GM18519 (cell line): Measurements from ENCODE around the gene FIGN.

Experiments
- ATAC-seq: cut with Tn5 transposase; IDR thresholded peaks from one replicate; pipeline ENCODE4 v1.9.1; 2021; ENCODE audit warnings: mild to moderate bottlenecking, moderate library complexity; ENCODE audit not compliant: unreplicated experiment, low FRiP score

The FIGN gene

GRCh38 chr2:163713534-163714311 lies 22.1 kb downstream of the FIGN start:
- no peak for ATAC-seq

- ATAC-seq: no peak
Measured at GRCh38 chr2:163711699-163712098, 24.1 kb downstream of the FIGN start.

DNA sequence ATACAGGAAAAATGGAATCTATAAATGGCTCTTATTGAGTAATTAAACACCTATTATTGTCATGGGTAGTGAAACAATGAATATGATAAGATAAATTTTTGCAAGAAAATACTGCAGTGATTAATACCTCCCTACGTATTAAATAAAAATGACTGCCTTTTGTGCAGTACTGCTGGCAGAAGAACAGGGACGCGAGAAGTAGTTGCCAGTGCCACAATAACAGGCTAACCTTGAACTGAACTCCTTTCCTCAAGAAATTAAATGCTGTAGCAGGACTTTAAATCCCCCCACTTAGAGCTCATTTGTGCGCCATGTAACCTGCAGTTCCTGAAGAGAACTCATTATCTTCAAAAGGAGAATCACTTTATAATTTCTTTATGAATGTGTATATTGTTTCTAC lies 24.6 kb downstream of the FIGN start:
- no peak for ATAC-seq

GRCh38 chr2:163709270-163709669 lies 26.5 kb downstream of the FIGN start:
- no peak for ATAC-seq

- ATAC-seq: no peak
Measured at GRCh38 chr2:163708265-163708664, 27.5 kb downstream of the FIGN start.

DNA sequence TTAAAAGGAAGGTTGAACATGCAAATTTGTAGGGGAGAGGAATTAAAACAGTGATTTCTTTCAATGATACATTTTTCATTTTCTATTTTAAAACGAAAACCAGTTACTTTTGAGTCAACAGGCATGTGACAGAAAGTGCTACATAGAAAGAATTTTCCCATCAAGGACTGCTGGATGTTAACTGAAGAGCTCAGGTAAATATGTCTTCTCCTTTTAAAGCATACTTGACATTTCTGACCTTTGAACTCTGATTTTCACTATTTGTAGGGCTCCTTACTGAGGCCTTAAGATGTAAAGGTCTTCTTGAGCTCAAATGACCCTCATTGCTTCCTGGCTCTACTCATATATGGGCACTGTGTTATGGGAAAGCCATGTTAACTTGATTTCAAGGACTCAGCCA lies 32.4 kb downstream of the FIGN start:
- peak; percentile 59 for ATAC-seq

DNA sequence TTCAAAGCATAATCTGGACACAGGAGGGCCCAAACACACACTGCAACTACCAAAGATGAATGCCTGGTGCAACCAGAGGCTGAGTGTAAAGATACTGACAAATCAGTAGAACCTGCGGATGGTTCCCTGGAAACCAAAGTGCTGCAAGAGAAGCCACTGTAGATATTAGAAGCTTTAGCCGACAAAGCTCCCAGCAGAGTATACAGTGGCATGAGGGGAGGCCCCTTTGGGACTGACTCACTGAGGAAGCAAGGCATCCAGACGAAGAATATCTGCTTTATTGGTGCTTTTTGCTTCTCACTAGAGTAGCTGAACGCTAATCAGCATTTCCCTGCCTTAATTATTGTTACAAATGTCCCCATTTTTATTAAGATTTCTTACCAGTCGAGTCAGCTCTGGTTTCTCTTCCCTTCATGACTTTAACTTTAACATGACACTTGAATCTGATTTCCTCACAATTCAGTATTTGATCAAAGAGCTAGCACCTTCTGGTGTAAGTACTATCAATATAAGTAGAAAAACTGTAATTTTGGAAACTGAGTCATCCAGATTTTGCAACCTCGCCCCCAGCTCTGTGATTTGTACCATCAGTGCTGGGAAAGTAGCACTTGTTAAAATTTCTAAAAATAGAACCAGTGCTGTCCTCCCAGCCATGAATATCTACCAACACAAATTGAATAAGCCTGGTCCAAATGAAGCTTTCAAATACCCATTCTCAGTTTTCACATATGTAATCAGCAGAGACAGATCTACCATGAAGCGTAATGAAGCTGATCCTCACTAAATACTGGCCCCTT lies 34.2 kb downstream of the FIGN start:
- ATAC-seq: no peak

DNA sequence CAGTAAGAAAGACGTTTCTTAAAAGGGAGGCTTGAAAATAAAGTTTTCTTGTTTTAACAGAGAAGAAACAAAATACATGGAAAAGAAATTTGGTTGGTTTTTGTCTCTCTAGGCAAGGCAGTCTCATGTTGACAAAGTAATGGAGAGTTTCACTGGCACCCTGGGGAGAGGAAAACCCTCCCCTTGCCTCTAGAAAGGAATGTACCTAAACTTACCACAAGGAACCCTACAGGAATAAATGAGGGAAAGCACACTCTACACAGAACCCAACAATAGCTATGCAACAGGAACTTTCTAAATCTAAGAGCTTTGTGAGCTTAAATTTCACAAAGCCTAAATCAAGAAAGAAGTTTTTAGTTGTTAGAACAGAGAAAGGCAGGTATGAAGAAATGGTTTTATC lies 37.0 kb downstream of the FIGN start:
- ATAC-seq: no peak

- ATAC-seq: no peak
Measured at GRCh38 chr2:163697846-163698637, 37.8 kb downstream of the FIGN start.

DNA sequence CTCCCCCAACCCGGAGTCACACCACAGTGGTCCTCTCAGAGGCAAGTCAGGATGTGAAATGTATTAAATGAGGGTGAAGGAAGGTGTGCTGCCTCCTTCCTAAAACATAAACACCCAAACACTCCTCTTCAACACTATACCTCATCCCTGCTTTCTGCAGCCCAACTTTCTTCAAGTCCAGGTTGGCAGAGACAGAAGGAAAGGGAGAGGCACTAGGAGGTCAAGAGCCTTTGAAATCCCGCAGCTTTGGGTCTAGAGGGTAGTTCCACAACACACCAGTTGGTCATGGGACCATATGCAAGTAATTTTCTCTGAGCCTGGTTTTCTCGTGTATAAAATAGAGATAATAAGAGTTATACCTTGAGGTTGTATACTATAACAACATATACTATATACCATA lies 38.4 kb downstream of the FIGN start:
- ATAC-seq: no peak

DNA sequence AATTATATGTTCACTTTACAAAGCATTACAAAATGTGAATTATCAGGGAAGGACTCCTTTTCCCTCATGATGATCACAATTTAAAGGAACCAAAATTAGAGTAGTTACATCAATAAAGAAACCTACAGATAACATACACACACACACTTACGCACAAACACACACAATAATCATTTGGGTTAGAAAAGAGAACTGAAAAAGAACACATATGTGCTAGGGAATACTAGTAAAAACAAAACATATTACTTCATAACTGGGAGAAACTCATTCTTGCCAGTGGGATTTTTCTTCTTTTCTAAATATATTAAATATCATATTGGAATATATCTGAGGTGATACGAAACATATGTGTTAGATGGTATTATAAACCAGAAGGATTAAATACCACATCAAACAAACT lies 42.3 kb downstream of the FIGN start:
- no peak for ATAC-seq

DNA sequence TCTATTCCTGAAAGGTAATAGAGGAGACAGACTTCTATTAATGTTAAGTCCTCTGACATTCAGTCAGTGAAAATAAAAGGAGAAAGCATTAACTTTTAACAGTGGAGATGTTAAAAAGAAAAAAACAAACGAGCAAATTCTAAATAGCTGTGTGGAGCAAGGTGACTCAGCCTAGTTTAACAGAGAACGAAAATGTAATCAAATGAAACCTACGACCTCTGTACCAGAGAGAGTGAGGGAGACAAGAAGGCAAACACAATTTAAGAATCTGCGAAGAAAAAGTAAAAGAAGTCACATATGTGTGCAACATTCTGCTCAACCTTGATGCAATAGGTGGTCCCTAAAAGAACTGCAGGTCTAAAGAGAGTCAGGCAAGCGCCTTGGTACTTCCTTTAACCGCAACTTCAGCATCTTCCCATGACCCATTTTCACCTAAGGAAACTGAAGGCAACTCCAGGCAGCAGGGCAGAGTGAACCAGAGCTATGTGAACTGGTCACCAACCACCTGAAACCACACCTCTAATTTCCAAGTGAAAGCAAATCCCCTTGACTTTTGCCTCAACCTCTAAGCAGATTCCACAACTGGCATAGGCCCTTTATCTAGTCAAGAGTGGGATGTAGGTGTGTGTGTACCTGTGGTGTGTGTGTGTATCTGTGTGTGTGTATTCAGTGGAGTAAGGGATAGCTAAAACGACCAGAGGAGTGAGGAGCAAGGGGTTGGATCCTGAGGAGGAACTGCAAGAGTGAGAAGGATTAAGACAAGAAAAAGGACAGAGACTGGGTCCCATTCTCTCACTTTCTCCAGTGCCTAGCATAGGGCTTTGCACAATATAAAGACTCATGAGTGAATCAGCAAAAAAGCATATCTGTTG lies 43.0 kb downstream of the FIGN start:
- ATAC-seq: no peak

- no peak for ATAC-seq
Measured at GRCh38 chr2:163692081-163692480, 43.7 kb downstream of the FIGN start.

DNA sequence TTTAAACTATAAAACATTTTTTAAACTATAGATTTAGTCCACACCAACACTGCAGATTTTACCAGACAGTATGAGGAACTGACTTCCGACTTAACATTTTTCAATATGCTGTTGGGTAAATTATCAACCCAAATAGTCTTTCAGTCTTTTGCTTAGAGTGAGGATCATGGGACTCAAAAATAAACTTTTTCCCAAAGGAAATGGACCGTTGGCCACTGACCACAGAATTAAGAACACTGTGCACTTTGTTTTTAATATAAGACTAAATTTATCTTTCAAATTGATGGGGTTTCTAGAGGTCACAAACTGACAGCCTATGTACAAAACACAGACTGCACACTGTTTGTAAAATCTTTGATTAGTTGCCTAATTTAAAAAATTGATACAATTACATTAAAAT lies 44.9 kb downstream of the FIGN start:
- ATAC-seq: no peak

DNA sequence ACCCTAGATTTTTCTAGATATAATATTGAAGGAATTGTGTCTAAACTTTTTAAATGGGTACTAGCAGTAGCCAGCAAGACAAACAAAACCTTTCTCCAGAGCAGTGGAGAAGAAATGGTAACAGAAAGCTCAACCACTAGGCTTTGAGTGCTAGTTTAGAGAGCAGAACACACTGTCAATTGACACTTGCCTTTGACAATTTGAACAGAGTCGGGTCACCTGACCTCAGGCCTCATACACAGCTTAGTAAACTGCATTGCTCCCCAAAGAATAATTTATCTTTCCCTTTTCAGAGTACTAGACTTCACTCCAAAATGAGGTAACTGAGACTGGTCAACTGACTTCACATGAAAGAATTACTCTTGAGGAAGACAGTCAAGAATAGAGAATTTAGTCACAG lies 48.6 kb downstream of the FIGN start:
- no peak for ATAC-seq

GRCh38 chr2:163686289-163686688 lies 49.5 kb downstream of the FIGN start:
- ATAC-seq: no peak

DNA sequence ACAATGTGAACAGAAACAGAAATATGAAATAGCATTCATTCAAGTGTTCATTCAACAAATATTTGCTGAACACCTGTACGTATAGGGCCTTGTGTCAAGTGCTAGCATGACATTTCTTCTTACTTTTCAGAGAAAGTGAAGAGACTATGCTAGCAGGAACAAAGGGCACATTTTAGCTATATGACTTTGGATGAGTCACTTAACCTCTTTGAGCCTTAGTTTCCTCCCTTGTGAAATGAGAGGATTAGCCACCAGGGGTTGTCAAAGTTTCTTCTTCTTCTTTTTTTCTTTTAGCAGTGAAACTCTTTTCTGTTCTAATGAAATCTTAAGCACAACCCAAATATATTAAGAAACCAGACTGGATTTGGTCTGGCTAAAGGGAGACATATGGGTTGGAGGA lies 53.1 kb downstream of the FIGN start:
- ATAC-seq: no peak

- no peak for ATAC-seq
Measured at GRCh38 chr2:163681745-163682144, 54.1 kb downstream of the FIGN start.

- ATAC-seq: no peak
Measured at GRCh38 chr2:163675388-163675787, 60.4 kb downstream of the FIGN start.

- ATAC-seq: no peak
Measured at GRCh38 chr2:163673522-163673921, 62.3 kb downstream of the FIGN start.
